Measurements from ENCODE around the gene TULP1.

Gene TULP1

GRCh38 chr6:35496036-35496840 is 16.5 kb downstream of the TULP1 start:
- no peak for DNase-seq

GRCh38 chr6:35495258-35496035 is 17.2 kb downstream of the TULP1 start:
- DNase-seq: no peak

GRCh38 chr6:35494161-35494563 is 18.5 kb downstream of the TULP1 start:
- no peak for DNase-seq

GRCh38 chr6:35493307-35493983 is 19.3 kb downstream of the TULP1 start:
- DNase-seq: no peak

- no peak for DNase-seq
Measured at GRCh38 chr6:35492974-35493284, 19.8 kb downstream of the TULP1 start.

- no peak for DNase-seq
Measured at GRCh38 chr6:35492258-35492973, 20.3 kb downstream of the TULP1 start.

GRCh38 chr6:35491558-35492257 is 21.0 kb downstream of the TULP1 start:
- no peak for DNase-seq

- no peak for DNase-seq
Measured at GRCh38 chr6:35490821-35491557, 21.7 kb downstream of the TULP1 start.

- DNase-seq: no peak
Measured at GRCh38 chr6:35489995-35490791, 22.5 kb downstream of the TULP1 start.

- no peak for DNase-seq
Measured at GRCh38 chr6:35489066-35489465, 23.6 kb downstream of the TULP1 start.

- DNase-seq: no peak
Measured at GRCh38 chr6:35488517-35488862, 24.2 kb downstream of the TULP1 start.

- no peak for DNase-seq
Measured at GRCh38 chr6:35487658-35488516, 24.8 kb downstream of the TULP1 start.

GRCh38 chr6:35486005-35486925 is 26.4 kb downstream of the TULP1 start:
- DNase-seq: no peak

GRCh38 chr6:35485402-35485877 is 27.3 kb downstream of the TULP1 start:
- no peak for DNase-seq

GRCh38 chr6:35484921-35485392 is 27.7 kb downstream of the TULP1 start:
- DNase-seq: no peak

GRCh38 chr6:35483893-35484645 is 28.6 kb downstream of the TULP1 start:
- no peak for DNase-seq

GRCh38 chr6:35483490-35483889 is 29.2 kb downstream of the TULP1 start:
- no peak for DNase-seq

- no peak for DNase-seq
Measured at GRCh38 chr6:35483062-35483461, 29.6 kb downstream of the TULP1 start.
